Mesenchymal stem cell (in vitro differentiated cells and primary cell): ENCODE data around the gene ZNF485.

ENCODE experiments used
- DNase-seq: peaks from one replicate; pipeline ENCODE4 v3.0.0-alpha.2; 2013
- H2AFZ ChIP-seq: one replicate; pipeline ENCODE4 v1.6.1; 2013; ENCODE audit warnings: low read depth, mild to moderate bottlenecking, control low read depth, inconsistent platforms, low read length, moderate library complexity
- H2AK5ac ChIP-seq: 2 replicates; pipeline ENCODE4 v1.6.1; 2013; ENCODE audit warnings: low read length, moderate library complexity, mild to moderate bottlenecking, inconsistent platforms; ENCODE audit not compliant: severe bottlenecking
- H2BK120ac ChIP-seq: one replicate; pipeline ENCODE4 v1.6.1; 2013; ENCODE audit warnings: low read depth, mild to moderate bottlenecking, inconsistent platforms, low read length, moderate library complexity
- H2BK12ac ChIP-seq, 2 experiments: one replicate each; pipeline ENCODE4 v1.6.1; 2013; ENCODE audit warnings: inconsistent platforms in 2 of 2, low read length in 2 of 2, mild to moderate bottlenecking in 2 of 2, moderate library complexity in 2 of 2, control low read depth in 1 of 2
- H2BK15ac ChIP-seq: one replicate; pipeline ENCODE4 v1.6.1; 2013; ENCODE audit warnings: mild to moderate bottlenecking, low read depth, inconsistent platforms; ENCODE audit not compliant: poor library complexity, severe bottlenecking
- H2BK5ac ChIP-seq: 2 replicates; pipeline ENCODE4 v1.6.1; 2013; ENCODE audit warnings: low read depth, mild to moderate bottlenecking, low read length, control low read depth, inconsistent platforms; ENCODE audit not compliant: poor library complexity, severe bottlenecking
- H3K14ac ChIP-seq, 2 experiments: one replicate each; pipeline ENCODE4 v1.6.1; 2013; ENCODE audit warnings: inconsistent platforms in 2 of 2, low read length in 2 of 2, control low read depth in 1 of 2, mild to moderate bottlenecking in 1 of 2, moderate library complexity in 1 of 2
- H3K18ac ChIP-seq, 2 experiments: one replicate each; pipeline ENCODE4 v1.6.1; 2013; ENCODE audit warnings: inconsistent platforms in 2 of 2, low read length in 2 of 2, control low read depth in 1 of 2, low read depth in 1 of 2, mild to moderate bottlenecking in 1 of 2
- H3K23ac ChIP-seq, 2 experiments: one replicate each; pipeline ENCODE4 v1.6.1; 2013; ENCODE audit warnings: inconsistent platforms in 2 of 2, low read length in 2 of 2, mild to moderate bottlenecking in 2 of 2, moderate library complexity in 2 of 2, control low read depth in 1 of 2
- H3K27ac ChIP-seq: 2 replicates; pipeline ENCODE4 v1.5.1; 2013; ENCODE audit warnings: mild to moderate bottlenecking, moderate library complexity, low read length, control low read depth, inconsistent platforms; ENCODE audit not compliant: poor library complexity, severe bottlenecking
- H3K27me3 ChIP-seq, 2 experiments: 2 replicates each; pipeline versions ENCODE4 v1.6.1 to v1.7.0; 2013; ENCODE audit warnings: low read length in 2 of 2, mild to moderate bottlenecking in 2 of 2, moderate library complexity in 2 of 2, control low read depth in 1 of 2, inconsistent platforms in 1 of 2; ENCODE audit not compliant: control insufficient read depth in 1 of 2, insufficient read depth in 1 of 2
- H3K36me3 ChIP-seq, 2 experiments: 2 replicates each; pipeline versions ENCODE4 v1.6.1 to v1.7.0; 2013; ENCODE audit warnings: low read length in 2 of 2, control low read depth in 1 of 2, inconsistent platforms in 1 of 2, low read depth in 1 of 2, mild to moderate bottlenecking in 1 of 2; ENCODE audit not compliant: insufficient read depth in 2 of 2, control insufficient read depth in 1 of 2
- H3K4ac ChIP-seq, 2 experiments: one replicate each; pipeline ENCODE4 v1.6.1; 2013; ENCODE audit warnings: inconsistent platforms in 2 of 2, low read length in 2 of 2, mild to moderate bottlenecking in 2 of 2, moderate library complexity in 2 of 2, control low read depth in 1 of 2, low read depth in 1 of 2
- H3K4me1 ChIP-seq: 2 replicates; pipeline ENCODE4 v1.6.1; 2013; ENCODE audit warnings: low read depth, low read length, control low read depth; ENCODE audit not compliant: control insufficient read depth, insufficient read depth
- H3K4me2 ChIP-seq: 2 replicates; pipeline ENCODE4 v1.6.1; 2013; ENCODE audit warnings: low read length, mild to moderate bottlenecking, inconsistent platforms; ENCODE audit not compliant: poor library complexity, severe bottlenecking
- H3K4me3 ChIP-seq, 2 experiments: 2 replicates each; pipeline versions ENCODE4 v1.5.1 to v1.7.0; 2013; ENCODE audit warnings: low read length in 2 of 2, mild to moderate bottlenecking in 2 of 2, control low read depth in 1 of 2, low read depth in 1 of 2; ENCODE audit not compliant: insufficient read depth in 1 of 2
- H3K79me1 ChIP-seq: replicated peaks from 2 replicates; pipeline ENCODE4 v1.6.1; 2013; ENCODE audit warnings: mild to moderate bottlenecking, control low read depth, low read length, inconsistent platforms; ENCODE audit not compliant: poor library complexity, severe bottlenecking
- H3K9ac ChIP-seq: 2 replicates; pipeline ENCODE4 v1.7.0; 2013; ENCODE audit warnings: mild to moderate bottlenecking, low read length, moderate library complexity
- H3K9me3 ChIP-seq: 2 replicates; pipeline ENCODE4 v1.7.0; 2013; ENCODE audit warnings: mild to moderate bottlenecking, low read length; ENCODE audit not compliant: control insufficient read depth
- H4K8ac ChIP-seq: one replicate; pipeline ENCODE4 v1.6.1; 2013; ENCODE audit warnings: inconsistent platforms, mild to moderate bottlenecking, low read length, moderate library complexity
- H4K91ac ChIP-seq: one replicate; pipeline ENCODE4 v1.6.1; 2013; ENCODE audit warnings: mild to moderate bottlenecking, low read length, inconsistent platforms
- WGBS: methylation state at CpG from one replicate; pipeline ENCODE4 v1.1.7; 2013; ENCODE audit warnings: mixed read lengths; 5-methylcytosine and 5-hydroxymethylcytosine counted together

Gene ZNF485

DNA sequence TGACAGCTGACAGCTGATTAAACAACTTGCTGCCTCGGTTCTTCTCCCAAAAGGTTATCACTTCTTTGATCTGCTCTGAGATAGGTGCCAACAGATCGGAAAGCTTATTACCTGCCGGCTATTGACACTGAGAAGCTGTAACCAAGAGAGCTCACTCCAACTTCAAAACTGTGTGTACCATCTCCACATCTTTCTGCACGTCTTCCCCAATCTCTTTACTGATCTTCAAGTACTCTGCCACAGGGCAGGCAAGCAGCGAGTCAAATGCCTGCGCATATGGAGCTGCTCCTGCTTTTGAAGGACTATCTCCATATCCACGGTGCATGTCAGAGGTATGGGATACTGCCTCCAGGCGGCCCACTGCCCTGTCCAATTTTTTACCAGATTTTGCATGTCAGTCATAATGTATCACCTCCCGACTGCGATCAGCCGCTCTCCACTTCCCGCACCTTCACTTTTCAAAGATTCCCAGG is 352 bp upstream of the ZNF485 start:
- peak overlapping the region; percentile 81 for H3K9ac ChIP-seq
- H2AFZ ChIP-seq, result peak overlapping the region; percentile 79
- H2AK5ac ChIP-seq, result no peak overlapping the region
- H3K4ac ChIP-seq, result no peak overlapping the region
- H2BK12ac ChIP-seq, result no peak overlapping the region
- WGBS, result 65% methylated on average over 12 of the region's 12 CpGs
- no peak overlapping the region for H4K91ac ChIP-seq
- no peak overlapping the region for H3K23ac ChIP-seq
- H3K27me3 ChIP-seq, result no peaks in the 10 kb centered on the region
- peaks cover 5% of the 10 kb centered on the region for H3K4me1 ChIP-seq
- no peak overlapping the region for H2BK120ac ChIP-seq
- H3K9me3 ChIP-seq, result peaks cover 8% of the 10 kb centered on the region
- H3K18ac ChIP-seq, result no peak overlapping the region
- peak overlapping the region; percentile 1 for H4K8ac ChIP-seq
- peak overlapping the region; percentile 81 for H3K4me2 ChIP-seq
- no peak overlapping the region for H2BK5ac ChIP-seq
- peak overlapping the region in 1 of 2 experiments; percentile 83 for H3K4me3 ChIP-seq
- DNase-seq, result no peak
- no peak overlapping the region for H3K14ac ChIP-seq
- peaks cover 10 to 26% of the 10 kb centered on the region in 2 experiments for H3K36me3 ChIP-seq
- H2BK15ac ChIP-seq, result no peak overlapping the region
- H3K79me1 ChIP-seq, result peaks cover 13% of the 10 kb centered on the region
- H3K27ac ChIP-seq, result no peak overlapping the region

DNA sequence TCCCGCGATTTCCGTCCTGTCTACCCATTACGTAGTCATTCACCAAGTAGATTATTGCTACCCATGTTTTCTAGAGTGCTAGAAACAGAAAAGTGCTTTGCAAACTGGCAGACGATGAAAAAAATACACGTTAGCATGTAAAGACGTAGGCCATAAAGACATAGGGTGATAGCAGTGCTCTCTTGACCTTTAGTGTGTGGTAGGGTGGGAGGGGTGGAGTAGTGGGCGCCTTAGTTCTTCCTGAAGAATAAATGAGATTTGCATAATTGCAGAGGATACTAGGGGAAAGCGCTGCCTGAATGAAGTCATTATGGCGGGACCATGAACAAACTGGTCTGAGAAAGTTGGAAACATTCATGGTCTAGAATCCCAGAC is 948 bp downstream of the ZNF485 start:
- H3K4ac ChIP-seq, result no peak overlapping the region
- no peak overlapping the region for H3K27ac ChIP-seq
- H3K9ac ChIP-seq, result peak overlapping the region; percentile 81
- peaks cover 10 to 37% of the 10 kb centered on the region in 2 experiments for H3K36me3 ChIP-seq
- H3K4me2 ChIP-seq, result peak overlapping the region; percentile 81
- H2BK12ac ChIP-seq, result no peak overlapping the region
- H3K18ac ChIP-seq, result no peak overlapping the region
- 98% methylated on average over 10 of the region's 10 CpGs for WGBS
- H2BK120ac ChIP-seq, result no peak overlapping the region
- DNase-seq, result no peak
- H4K91ac ChIP-seq, result no peak overlapping the region
- H3K4me3 ChIP-seq, result peak overlapping the region in 1 of 2 experiments; percentile 83
- H3K9me3 ChIP-seq, result peaks cover 19% of the 10 kb centered on the region
- H3K27me3 ChIP-seq, result no peaks in the 10 kb centered on the region
- peaks cover 13% of the 10 kb centered on the region for H3K79me1 ChIP-seq
- H2AK5ac ChIP-seq, result no peak overlapping the region
- H2BK15ac ChIP-seq, result no peak overlapping the region
- no peak overlapping the region for H2BK5ac ChIP-seq
- H4K8ac ChIP-seq, result no peak overlapping the region
- H3K4me1 ChIP-seq, result peaks cover 5% of the 10 kb centered on the region
- H3K14ac ChIP-seq, result no peak overlapping the region
- H3K23ac ChIP-seq, result no peak overlapping the region
- no peak overlapping the region for H2AFZ ChIP-seq

DNA sequence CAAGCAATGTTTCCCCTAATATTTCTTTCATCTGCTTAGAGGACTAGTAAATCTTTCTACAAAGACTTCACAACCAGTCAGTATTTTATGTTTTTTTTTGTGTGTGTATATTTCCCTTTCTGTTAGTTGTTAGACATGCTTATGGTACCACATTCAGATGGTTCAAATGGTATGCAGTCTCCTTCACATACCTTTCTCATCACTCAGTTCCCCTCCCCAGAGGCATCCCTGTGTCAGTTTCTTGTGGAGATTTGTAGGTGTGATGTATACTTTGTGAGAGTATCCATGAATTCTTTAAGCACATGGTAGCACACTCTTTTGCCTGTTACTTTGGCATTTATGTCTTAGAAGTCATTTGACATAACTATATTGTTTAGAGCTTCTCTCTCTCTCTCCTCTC is 4.4 kb downstream of the ZNF485 start:
- H3K79me1 ChIP-seq, result peaks cover 13% of the 10 kb centered on the region
- H3K14ac ChIP-seq, result no peak overlapping the region
- H3K4me2 ChIP-seq, result no peak overlapping the region
- peaks cover 5% of the 10 kb centered on the region for H3K4me1 ChIP-seq
- no peak overlapping the region for H3K27ac ChIP-seq
- peaks cover 10 to 62% of the 10 kb centered on the region in 2 experiments for H3K36me3 ChIP-seq
- H3K9ac ChIP-seq, result no peak overlapping the region
- H3K27me3 ChIP-seq, result no peaks in the 10 kb centered on the region
- DNase-seq, result no peak
- peaks cover 43% of the 10 kb centered on the region for H3K9me3 ChIP-seq
- H3K18ac ChIP-seq, result no peak overlapping the region
- no peak overlapping the region for H2AFZ ChIP-seq
- H3K23ac ChIP-seq, result no peak overlapping the region
- H2BK12ac ChIP-seq, result no peak overlapping the region
- H2BK15ac ChIP-seq, result no peak overlapping the region
- no peak overlapping the region for H3K4ac ChIP-seq
- no peak overlapping the region for H2BK5ac ChIP-seq
- no peak overlapping the region for H2AK5ac ChIP-seq
- H2BK120ac ChIP-seq, result no peak overlapping the region
- no peak overlapping the region for H4K91ac ChIP-seq
- H3K4me3 ChIP-seq, result no peak overlapping the region
- no peak overlapping the region for H4K8ac ChIP-seq

DNA sequence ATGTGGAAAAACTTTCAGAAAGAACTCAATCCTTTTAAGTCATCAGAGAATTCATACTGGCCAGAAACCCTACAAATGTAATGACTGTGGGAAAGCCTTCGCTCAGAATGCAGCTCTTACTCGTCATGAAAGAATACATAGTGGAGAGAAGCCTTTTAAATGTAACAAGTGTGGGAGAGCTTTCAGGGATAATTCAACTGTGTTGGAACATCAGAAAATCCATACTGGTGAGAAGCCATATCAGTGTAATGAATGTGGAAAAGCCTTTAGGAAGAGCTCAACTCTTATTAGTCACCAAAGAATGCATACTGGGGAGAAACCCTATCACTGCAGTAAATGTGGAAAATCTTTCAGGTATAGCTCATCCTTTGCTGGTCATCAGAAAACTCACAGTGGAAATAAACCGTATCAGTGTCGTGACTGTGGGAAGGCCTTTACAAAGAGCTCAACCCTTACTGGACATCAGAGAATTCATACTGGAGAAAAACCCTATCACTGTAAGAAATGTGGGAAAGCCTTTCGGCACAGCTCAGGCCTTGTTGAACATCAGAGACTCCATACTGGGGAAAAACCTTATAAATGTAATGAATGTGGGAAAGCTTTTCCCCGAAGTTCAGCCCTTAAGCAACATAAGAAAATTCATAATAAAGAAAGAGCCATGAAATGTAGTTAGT is 10.6 kb downstream of the ZNF485 start:
- Histone ChIP-seq H2BK5ac (no peak overlapping the region), H3K14ac (no peak overlapping the region), H3K27ac (no peak overlapping the region), H3K27me3 (no peaks in the 10 kb centered on the region), H2BK120ac (no peak overlapping the region), H3K4ac (no peak overlapping the region), H4K91ac (no peak overlapping the region), H3K4me3 (peak overlapping the region in 1 of 2 experiments; percentile 40), H2AFZ (no peak overlapping the region), H4K8ac (no peak overlapping the region), H2BK12ac (no peak overlapping the region), H3K9me3 (peaks cover 77% of the 10 kb centered on the region), H3K36me3 (peaks cover 7 to 44% of the 10 kb centered on the region in 2 experiments), H2BK15ac (no peak overlapping the region), H3K18ac (no peak overlapping the region), H3K4me1 (no peaks in the 10 kb centered on the region), H3K79me1 (no peaks in the 10 kb centered on the region), H2AK5ac (no peak overlapping the region), H3K9ac (no peak overlapping the region), H3K4me2 (no peak overlapping the region), H3K23ac (no peak overlapping the region)
- no peak for DNase-seq
- WGBS, result 93% methylated on average over 5 of the region's 6 CpGs
